ENCODE data around the gene CDK3.
A peak's percentile ranks its signal among the peaks of the same experiment; 100 is the strongest.
"Not testable (repeated sequence)": the region's sequence is repeated elsewhere in the genome, so short reads cannot be mapped to it uniquely, and the experiment has no call there.

CDK3 gene

DNA sequence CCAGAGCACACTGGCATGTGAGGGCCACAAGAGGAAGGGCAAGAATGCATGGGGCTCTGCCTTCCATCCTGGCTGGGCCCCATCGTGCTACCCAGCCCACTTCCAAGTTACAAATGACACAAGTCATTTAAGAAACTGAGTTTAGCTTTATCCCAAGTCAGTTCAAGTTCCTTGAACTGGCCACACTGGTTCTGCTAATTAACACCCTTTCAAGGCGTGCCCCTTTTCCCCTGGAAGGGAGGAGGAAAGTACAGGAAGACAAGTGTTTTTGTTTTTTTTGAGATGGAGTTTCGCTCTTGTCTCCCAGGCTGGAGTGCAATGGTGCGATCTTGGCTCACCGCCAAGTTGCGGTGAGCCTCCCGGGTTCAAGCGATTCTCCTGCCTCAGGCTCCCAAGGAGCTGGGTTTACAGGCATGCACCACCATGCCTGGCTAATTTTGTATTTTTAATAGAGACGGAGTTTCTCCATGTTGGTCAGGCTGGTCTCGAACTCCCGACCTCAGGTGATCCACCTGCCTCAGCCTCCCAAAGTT is 43.9 kb downstream of the CDK3 start:
- DNase-seq = not testable (repeated sequence)

DNA sequence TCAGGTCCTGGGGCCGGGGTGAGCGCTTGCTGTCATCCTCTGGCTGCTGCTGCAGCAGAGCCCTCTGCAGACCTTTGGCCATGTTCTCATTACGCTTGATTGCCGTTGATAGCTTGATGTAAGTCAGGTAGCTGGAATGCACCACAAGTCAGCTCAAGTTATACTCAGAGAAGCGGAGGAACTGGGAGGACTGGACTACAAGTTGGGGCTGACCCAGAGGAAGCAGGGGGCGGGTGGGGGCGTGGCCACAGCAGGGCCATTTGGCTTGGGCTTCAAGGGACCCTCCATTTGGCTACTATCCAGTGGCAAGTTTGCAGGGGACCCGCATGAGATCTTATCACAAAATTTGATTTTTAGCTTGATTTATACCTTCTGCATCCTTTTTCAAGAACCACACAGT is 45.4 kb downstream of the CDK3 start:
- peak; percentile 69 for DNase-seq

DNA sequence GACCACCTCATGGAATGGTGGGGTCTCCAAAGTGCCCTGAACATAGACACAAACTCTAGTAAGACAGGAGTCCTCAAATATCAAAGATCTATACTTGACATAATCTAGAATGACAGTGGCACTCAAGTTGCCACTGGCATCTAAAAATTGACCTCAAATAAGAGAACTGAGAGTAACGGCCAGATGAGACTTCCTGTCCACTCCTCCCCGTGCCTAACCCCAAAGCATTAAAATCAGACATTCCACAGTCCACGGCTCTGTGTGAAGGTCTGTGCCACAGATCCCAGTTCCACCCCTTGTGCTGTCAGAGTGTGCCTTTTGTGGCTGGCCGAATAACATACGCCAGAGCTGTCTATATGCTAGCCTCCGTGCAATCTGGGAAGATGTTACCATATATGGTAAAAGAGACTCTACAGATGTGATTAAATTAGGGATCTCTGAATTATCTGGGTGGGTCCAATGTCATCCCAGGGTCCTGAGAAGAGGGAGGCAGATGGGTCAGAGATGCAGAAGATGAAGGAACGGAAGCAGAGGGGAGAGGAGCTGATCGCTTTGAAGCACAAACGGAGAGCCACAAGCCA is 47.5 kb downstream of the CDK3 start:
- DNase-seq = no peak

DNA sequence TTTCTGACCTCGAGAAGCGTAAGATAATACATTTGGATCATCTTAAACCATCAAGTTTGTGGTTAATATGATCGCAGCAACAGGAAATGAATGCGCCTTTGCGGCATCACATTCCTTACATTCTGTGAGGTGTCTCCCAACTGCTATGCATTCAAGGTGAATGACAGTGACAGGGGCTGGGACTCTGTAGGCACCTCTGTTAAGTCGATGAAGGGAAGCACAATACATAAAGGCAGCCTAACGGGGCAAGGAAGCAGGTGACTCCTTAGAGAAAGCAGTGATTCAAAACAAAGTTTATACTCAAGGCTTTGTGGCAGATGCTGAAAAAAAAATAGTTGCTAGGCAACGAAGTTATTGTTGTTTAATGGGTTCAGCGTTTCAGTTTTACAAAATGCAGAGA is 48.1 kb downstream of the CDK3 start:
- DNase-seq = no peak

DNA sequence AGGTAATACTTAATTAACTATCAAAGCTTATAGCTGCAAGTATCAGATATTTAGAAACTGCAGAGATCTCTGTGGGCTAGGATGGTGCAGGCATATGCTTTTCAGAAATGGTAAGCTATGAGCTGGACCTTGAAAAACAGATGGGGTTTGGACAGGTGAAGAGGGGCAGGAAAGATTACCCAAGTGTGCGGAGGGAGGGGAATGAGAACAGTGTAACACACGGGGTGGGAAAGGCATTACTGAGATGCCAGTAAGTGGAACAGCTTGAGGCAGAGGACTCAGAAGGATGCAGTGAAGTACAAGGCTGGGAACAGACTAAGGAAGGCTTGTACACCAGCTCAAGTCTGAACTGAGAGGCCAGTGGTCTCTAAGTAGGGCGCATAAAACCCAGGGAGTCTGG is 48.6 kb downstream of the CDK3 start:
- DNase-seq = no peak

DNA sequence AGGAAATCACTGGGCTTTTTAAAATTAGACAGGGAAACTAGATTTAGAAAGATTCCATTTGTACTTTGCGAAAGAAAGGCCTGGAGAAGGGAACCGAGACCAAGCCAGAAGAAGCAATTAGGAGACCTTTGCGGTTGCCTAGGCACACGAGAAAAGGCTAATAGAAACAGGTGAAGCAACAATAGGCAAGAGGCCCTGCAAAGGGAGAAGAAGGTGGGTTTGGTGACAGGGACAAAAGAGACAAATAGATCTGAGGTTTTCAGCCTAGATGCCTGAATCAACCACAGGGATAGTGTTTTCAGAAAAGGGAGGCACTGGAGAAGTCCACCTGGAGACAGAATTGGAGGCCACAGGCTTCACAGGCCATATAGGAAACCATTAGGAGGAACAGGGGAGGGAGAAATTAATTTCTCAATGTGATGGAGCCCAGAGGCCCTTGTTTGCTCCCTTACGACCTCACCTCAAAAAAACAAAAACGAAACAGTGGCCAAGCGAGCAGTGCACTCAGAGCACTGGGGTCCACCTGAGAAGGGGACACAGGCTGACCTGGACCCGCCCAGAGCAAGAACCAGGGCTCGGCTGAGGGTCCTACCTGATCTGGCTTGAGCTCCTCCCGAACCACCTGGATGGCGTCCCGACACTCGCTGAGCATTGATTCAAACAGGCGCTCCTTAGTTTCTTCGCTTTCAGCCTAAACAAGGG is 49.3 kb downstream of the CDK3 start:
- peak; percentile 63 for DNase-seq

DNA sequence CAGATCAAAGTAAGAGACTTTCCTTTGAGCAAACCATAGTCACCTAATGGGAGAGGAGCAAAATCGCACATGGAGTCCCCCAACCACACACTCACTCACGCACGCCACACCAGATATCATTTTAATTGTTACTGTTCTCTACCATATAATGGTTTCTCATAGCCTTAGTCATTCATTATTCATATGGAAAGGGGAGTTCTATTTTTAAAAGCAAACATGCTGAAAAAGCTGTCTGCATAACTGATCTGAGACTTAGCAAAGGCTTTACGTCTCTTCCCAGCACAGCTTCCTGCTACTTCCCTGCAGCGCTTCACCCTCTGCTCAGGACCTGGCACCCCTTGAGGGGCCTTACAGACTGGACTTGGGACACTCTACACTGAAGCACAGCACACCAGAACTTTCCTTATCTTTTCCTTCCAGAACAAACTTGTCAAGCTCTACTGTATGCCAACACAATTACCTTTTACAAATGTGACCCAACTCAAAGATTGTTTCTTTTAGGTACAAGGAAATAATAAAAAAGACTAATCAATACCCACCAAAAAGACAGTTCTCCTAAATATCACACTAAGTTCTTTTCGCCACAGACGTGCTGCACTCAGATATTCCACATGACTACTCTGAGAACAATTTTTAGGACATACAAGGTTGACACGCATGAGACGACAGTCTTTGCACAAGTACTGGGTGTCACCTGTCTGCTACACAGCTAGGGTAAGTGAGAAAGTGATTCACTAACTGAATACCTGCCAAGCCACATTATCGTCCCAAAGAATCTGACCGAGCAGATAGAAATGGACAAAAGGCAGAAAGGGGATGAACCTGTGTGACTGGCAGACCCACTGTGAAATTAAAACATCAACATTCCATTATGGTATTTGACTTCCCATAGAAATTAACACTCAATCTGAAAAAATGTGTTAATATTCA is 50.1 kb downstream of the CDK3 start:
- DNase-seq = peak; percentile 61

DNA sequence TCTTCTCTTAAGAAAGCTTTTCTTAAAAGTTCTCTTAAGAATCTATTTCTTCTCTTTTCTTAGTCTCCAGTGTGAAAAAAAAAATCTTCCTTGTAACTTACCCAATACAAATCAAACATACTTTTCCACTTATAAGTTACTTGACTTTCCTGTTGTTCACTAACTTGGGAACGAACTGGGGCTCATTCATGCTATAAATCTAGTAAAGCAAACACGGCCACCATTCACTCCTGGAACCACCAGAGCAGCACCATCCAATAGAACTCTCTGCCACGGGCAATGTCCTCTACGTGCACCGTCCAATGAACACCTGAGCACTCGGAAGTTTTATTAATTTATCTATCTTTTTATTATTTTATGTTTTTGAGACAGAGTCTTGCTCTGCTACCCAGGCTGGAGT is 50.9 kb downstream of the CDK3 start:
- DNase-seq = no peak

DNA sequence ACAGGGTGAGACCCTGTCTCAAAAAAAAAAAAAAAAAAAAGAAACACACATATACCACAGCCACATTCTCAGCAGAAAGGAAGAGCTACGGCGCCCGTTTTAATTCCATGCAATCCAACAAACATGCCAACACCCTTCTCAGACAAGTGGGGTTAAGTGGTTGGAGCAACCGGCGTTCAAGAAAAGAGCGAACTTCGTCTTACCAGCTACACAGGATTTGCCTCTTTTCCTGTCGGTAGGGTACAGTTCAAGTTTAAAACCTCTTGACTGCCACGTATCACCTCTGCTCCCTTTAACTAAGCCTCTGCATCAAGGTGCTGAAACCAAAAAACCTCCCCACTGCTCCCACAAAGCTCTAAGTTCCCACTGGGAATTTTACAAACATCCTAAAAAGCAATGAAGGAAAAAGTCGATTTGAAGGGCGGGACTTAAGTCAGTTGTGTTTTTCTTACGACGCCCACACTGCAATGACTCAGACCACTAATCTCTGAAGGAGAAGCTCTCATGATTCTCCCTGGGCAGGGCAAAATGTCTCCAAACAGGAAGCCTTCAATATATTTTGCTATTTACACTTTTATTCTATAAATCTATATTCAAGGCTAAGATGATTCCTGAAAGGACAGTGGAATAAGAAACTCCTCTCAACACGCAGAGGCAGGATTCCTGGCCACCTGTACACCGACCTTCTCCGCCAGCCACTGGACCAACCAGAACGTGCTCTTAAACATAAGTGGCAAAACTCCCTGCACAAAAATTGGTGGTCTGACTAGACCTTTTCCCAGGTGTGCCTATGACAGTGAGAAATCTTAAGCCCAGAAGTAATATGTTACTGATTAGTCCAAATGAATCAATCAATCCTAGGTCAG is 52.8 kb downstream of the CDK3 start:
- DNase-seq = no peak

DNA sequence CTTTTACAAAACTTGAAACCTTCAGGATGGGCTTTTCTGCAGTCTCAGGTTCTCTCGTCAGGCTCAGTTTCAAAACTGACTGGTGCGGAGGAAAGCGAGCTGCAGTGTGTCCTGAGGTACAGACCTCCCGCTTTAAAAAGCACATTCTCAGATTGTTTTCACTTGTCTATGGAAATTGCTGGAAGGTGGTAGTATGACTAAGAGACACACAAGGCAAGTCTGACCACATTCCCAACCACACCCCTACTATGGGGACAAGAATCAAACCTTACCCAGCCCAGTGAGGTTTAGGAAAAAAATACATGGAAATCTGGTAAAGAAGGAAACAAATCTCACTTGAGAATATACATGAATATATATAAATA is 53.4 kb downstream of the CDK3 start:
- DNase-seq = no peak

Data from eye (tissue), 1 donor.